K562 (cell line): ENCODE measurements around the gene TBL1XR1. TPM values are rescaled to one million over a fixed set of nuclear protein-coding genes. Genes with fewer than 3 reads are reported as not detected.

ENCODE experiments used
- polyA plus RNA-seq, 8 experiments: library from polyadenylated mRNA; depleted of rRNA in 4 of 8; stranded (reverse) in 5 of 8; unstranded in 3 of 8; fragments of >200 nt; fragmentation: Nextera tagmentation in 2 of 8; fragmentation: Illumina TruSeq in 1 of 8; extraction: Ambion mirVana in 2 of 8; extraction: Trizol in 1 of 8; gene quantifications; 2 replicates each; pipeline versions ENCODE4 v1.2.1 to v1.2.3, GENCODE V29; 2011 to 2014; ENCODE audit warnings: inconsistent platforms in 1 of 8, missing spikeins in 1 of 8
- total RNA-seq, 7 experiments: library from RNA; depleted of rRNA in 6 of 7; stranded (reverse); fragments of >200 nt in 6 of 7; fragmentation: Illumina TruSeq in 2 of 7; extraction: Trizol in 2 of 7; gene quantifications; 2 replicates each; pipeline versions ENCODE4 v1.2.1 to v1.2.3, GENCODE V29; 2011 to 2021; ENCODE audit warnings: low replicate concordance in 1 of 7
- TF ChIP-seq, protein P1 (sequence below), 2 experiments: fragments of 450-650 bp in 1 of 2; sonication (generic) in 1 of 2; formaldehyde crosslinking in 1 of 2; IDR thresholded peaks; 2 replicates each; pipeline versions ENCODE4 v1.7.1 to v1.9.0; 2016 to 2022; ENCODE audit warnings: inconsistent platforms in 1 of 2, mild to moderate bottlenecking in 1 of 2, missing genetic modification reagents in 1 of 2
- TF ChIP-seq, protein P2 (sequence below), 2 experiments: fragments of 150-350 bp in 1 of 2; IDR thresholded peaks; 2 replicates each; pipeline ENCODE4 v1.6.1; 2012 to 2016; ENCODE audit warnings: low read depth in 2 of 2, low read length in 2 of 2, mild to moderate bottlenecking in 1 of 2, moderate library complexity in 1 of 2

The TBL1XR1 gene
- total and polyA plus RNA-seq, 9 of the 15 experiments (the other 6 are each of a cell fraction or from before 2014, with no cell fraction given), result 19.6 to 171 (median 83.3) TPM

DNA sequence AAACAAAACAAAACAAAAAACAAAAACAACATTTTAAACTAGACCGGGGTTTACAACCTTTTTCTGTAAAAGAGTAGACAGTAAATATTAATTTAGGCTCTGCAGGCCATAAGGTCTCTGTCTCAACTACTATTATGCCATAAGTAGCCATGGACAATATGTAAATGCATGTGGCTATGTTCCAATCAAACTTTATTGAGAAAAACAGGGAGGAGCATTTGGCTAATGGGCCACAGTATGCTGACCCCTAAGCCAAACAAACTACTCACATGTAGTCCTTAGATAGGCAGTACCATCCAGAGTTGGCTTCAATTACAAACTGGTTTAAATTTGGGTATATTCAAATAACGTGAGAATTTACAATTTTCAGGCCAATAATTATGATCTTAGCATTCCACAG lies 144.2 kb downstream of the TBL1XR1 start (continued):
- TF ChIP-seq, protein P1, sequence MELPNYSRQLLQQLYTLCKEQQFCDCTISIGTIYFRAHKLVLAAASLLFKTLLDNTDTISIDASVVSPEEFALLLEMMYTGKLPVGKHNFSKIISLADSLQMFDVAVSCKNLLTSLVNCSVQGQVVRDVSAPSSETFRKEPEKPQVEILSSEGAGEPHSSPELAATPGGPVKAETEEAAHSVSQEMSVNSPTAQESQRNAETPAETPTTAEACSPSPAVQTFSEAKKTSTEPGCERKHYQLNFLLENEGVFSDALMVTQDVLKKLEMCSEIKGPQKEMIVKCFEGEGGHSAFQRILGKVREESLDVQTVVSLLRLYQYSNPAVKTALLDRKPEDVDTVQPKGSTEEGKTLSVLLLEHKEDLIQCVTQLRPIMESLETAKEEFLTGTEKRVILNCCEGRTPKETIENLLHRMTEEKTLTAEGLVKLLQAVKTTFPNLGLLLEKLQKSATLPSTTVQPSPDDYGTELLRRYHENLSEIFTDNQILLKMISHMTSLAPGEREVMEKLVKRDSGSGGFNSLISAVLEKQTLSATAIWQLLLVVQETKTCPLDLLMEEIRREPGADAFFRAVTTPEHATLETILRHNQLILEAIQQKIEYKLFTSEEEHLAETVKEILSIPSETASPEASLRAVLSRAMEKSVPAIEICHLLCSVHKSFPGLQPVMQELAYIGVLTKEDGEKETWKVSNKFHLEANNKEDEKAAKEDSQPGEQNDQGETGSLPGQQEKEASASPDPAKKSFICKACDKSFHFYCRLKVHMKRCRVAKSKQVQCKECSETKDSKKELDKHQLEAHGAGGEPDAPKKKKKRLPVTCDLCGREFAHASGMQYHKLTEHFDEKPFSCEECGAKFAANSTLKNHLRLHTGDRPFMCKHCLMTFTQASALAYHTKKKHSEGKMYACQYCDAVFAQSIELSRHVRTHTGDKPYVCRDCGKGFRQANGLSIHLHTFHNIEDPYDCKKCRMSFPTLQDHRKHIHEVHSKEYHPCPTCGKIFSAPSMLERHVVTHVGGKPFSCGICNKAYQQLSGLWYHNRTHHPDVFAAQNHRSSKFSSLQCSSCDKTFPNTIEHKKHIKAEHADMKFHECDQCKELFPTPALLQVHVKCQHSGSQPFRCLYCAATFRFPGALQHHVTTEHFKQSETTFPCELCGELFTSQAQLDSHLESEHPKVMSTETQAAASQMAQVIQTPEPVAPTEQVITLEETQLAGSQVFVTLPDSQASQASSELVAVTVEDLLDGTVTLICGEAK (IDR thresholded peaks at IDR 0.05), result peak; percentile 87
- TF ChIP-seq, protein P1 (CRISPR knock-in tag; IDR thresholded peaks at IDR 0.05), result peak; percentile 81
- TF ChIP-seq, protein P2, sequence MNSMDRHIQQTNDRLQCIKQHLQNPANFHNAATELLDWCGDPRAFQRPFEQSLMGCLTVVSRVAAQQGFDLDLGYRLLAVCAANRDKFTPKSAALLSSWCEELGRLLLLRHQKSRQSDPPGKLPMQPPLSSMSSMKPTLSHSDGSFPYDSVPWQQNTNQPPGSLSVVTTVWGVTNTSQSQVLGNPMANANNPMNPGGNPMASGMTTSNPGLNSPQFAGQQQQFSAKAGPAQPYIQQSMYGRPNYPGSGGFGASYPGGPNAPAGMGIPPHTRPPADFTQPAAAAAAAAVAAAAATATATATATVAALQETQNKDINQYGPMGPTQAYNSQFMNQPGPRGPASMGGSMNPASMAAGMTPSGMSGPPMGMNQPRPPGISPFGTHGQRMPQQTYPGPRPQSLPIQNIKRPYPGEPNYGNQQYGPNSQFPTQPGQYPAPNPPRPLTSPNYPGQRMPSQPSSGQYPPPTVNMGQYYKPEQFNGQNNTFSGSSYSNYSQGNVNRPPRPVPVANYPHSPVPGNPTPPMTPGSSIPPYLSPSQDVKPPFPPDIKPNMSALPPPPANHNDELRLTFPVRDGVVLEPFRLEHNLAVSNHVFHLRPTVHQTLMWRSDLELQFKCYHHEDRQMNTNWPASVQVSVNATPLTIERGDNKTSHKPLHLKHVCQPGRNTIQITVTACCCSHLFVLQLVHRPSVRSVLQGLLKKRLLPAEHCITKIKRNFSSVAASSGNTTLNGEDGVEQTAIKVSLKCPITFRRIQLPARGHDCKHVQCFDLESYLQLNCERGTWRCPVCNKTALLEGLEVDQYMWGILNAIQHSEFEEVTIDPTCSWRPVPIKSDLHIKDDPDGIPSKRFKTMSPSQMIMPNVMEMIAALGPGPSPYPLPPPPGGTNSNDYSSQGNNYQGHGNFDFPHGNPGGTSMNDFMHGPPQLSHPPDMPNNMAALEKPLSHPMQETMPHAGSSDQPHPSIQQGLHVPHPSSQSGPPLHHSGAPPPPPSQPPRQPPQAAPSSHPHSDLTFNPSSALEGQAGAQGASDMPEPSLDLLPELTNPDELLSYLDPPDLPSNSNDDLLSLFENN (IDR thresholded peaks at IDR 0.05; ENCODE audit: low read depth in 2 of 2, low read length in 2 of 2), result no peak
- TF ChIP-seq, all 486 proteins: peak for 1
